GM12892 (cell line): ENCODE data around the gene CLSTN1.

Experiments used
- POLR2A ChIP-seq: IDR thresholded peaks from 2 replicates; pipeline ENCODE4 v1.6.1; 2011; ENCODE audit warnings: low read depth, low read length, control low read depth
- POLR2AphosphoS5 ChIP-seq: IDR thresholded peaks from 2 replicates; pipeline ENCODE4 v1.6.1; 2011; ENCODE audit warnings: low read depth, low read length, control low read depth
- TAF1 ChIP-seq: IDR thresholded peaks from 2 replicates; pipeline ENCODE4 v1.6.1; 2011; ENCODE audit warnings: low read depth, mild to moderate bottlenecking, control low read depth, low read length, borderline replicate concordance

DNA sequence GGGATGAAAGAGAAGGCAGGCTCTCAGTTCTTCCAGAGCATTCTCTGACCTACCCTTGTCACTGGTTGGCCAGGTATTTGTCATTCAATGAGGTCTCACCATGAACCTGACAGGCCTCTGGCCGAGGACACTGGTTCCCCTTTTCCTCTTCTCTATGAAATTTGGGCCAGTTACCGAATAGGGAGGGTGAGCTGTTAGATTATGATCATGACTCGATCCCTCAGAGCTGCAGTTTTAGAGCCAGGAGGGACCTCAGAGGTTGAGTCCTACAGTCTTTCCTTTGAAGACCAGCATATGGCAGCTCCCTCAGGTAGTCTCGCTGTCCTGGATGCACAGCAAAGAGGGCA, 29.5 kb upstream of the CLSTN1 start:
- TF ChIP-seq POLR2A (no peak), TAF1 (no peak), POLR2AphosphoS5 (no peak)
